ENCODE data around the gene CNTN4.
"Not testable (repeated sequence)": the region's sequence is repeated elsewhere in the genome, so short reads cannot be mapped to it uniquely, and the experiment has no call there.

The CNTN4 gene

GRCh38 chr3:2098398-2099027 is at the start of gene CNTN4:
CNTN4 (plus strand) TSS chr3:2098866.
- H3K27ac ChIP-seq: peak within 1 kb of the TSS; percentile 92
- no peaks in the 10 kb centered on the region for H3K9me3 ChIP-seq (ENCODE audit: severe bottlenecking)
- no peaks in the 10 kb centered on the region for H3K36me3 ChIP-seq
- peak; percentile 41; the same call in 1 of the 2 replicates for TF ChIP-seq CTCF (IDR thresholded peaks at IDR 0.05; ENCODE audit: low read depth, low read length)
- peak; percentile 91 for DNase-seq
- peak within 1 kb of the TSS; percentile 74 for H3K4me3 ChIP-seq (ENCODE audit: low read depth, low read length)
- no peaks in the 10 kb centered on the region for H3K27me3 ChIP-seq (ENCODE audit: insufficient read depth, low read depth, severe bottlenecking)

- no peak for DNase-seq
- Histone ChIP-seq H3K27ac (no peak overlapping the region), H3K27me3 (ENCODE audit: insufficient read depth, low read depth, severe bottlenecking) (no peaks in the 10 kb centered on the region), H3K4me3 (ENCODE audit: low read depth, low read length) (no peak overlapping the region), H3K9me3 (ENCODE audit: severe bottlenecking) (no peaks in the 10 kb centered on the region), H3K36me3 (no peaks in the 10 kb centered on the region)
- TF ChIP-seq CTCF (IDR thresholded peaks at IDR 0.05; ENCODE audit: low read depth, low read length): no peak
Measured at GRCh38 chr3:2061360-2061759, 37.3 kb upstream of the CNTN4 start.

- Histone ChIP-seq H3K9me3 (ENCODE audit: severe bottlenecking) (no peaks in the 10 kb centered on the region), H3K36me3 (no peaks in the 10 kb centered on the region), H3K4me3 (ENCODE audit: low read depth, low read length) (no peak overlapping the region), H3K27me3 (ENCODE audit: insufficient read depth, low read depth, severe bottlenecking) (no peaks in the 10 kb centered on the region), H3K27ac (no peak overlapping the region)
- DNase-seq: no peak
- TF ChIP-seq CTCF (IDR thresholded peaks at IDR 0.05; ENCODE audit: low read depth, low read length): no peak
Measured at GRCh38 chr3:2071531-2071930, 27.1 kb upstream of the CNTN4 start.

GRCh38 chr3:2078821-2079220 is 19.8 kb upstream of the CNTN4 start:
- no peak overlapping the region for H3K27ac ChIP-seq
- no peaks in the 10 kb centered on the region for H3K36me3 ChIP-seq
- no peak overlapping the region for H3K4me3 ChIP-seq (ENCODE audit: low read depth, low read length)
- no peaks in the 10 kb centered on the region for H3K9me3 ChIP-seq (ENCODE audit: severe bottlenecking)
- no peak for DNase-seq
- H3K27me3 ChIP-seq (ENCODE audit: insufficient read depth, low read depth, severe bottlenecking): no peaks in the 10 kb centered on the region
- no peak for TF ChIP-seq CTCF (IDR thresholded peaks at IDR 0.05; ENCODE audit: low read depth, low read length)

GRCh38 chr3:2082871-2083480 is 15.7 kb upstream of the CNTN4 start:
- TF ChIP-seq CTCF (IDR thresholded peaks at IDR 0.05; ENCODE audit: low read depth, low read length): no peak
- no peaks in the 10 kb centered on the region for H3K36me3 ChIP-seq
- no peaks in the 10 kb centered on the region for H3K27me3 ChIP-seq (ENCODE audit: insufficient read depth, low read depth, severe bottlenecking)
- H3K27ac ChIP-seq: no peak overlapping the region
- H3K9me3 ChIP-seq (ENCODE audit: severe bottlenecking): no peaks in the 10 kb centered on the region
- no peak overlapping the region for H3K4me3 ChIP-seq (ENCODE audit: low read depth, low read length)
- DNase-seq: no peak

GRCh38 chr3:2083558-2083957 is 15.1 kb upstream of the CNTN4 start:
- H3K27me3 ChIP-seq (ENCODE audit: insufficient read depth, low read depth, severe bottlenecking); DNase-seq; H3K4me3 ChIP-seq (ENCODE audit: low read depth, low read length); H3K36me3 ChIP-seq; H3K9me3 ChIP-seq (ENCODE audit: severe bottlenecking); H3K27ac ChIP-seq: not testable (repeated sequence)
